GM06990 (cell line): Measurements from ENCODE around the gene TRIM29.

Experiments used
- DNase-seq: peaks from one replicate; pipeline ENCODE4 v3.0.0-alpha.2; 2011; ENCODE audit not compliant: insufficient read length; ENCODE audit errors: extremely low read depth
- H3K27me3 ChIP-seq: replicated peaks from 2 replicates; pipeline ENCODE4 v1.6.0; 2011; ENCODE audit warnings: low read length; ENCODE audit not compliant: control insufficient read depth, insufficient read depth
- H3K36me3 ChIP-seq: 2 replicates; pipeline ENCODE4 v1.5.1; 2011; ENCODE audit warnings: low read length; ENCODE audit not compliant: control insufficient read depth, insufficient read depth
- H3K4me3 ChIP-seq: replicated peaks from 2 replicates; pipeline ENCODE4 v1.5.1; 2011; ENCODE audit warnings: low read depth, mild to moderate bottlenecking, control low read depth, low read length
- TF ChIP-seq, protein P1 (sequence below): IDR thresholded peaks from 2 replicates; pipeline ENCODE4 v1.5.1; 2011; ENCODE audit warnings: low read length, control low read depth, mild to moderate bottlenecking, inconsistent platforms; ENCODE audit not compliant: insufficient read depth, poor library complexity, severe bottlenecking

Gene TRIM29

DNA sequence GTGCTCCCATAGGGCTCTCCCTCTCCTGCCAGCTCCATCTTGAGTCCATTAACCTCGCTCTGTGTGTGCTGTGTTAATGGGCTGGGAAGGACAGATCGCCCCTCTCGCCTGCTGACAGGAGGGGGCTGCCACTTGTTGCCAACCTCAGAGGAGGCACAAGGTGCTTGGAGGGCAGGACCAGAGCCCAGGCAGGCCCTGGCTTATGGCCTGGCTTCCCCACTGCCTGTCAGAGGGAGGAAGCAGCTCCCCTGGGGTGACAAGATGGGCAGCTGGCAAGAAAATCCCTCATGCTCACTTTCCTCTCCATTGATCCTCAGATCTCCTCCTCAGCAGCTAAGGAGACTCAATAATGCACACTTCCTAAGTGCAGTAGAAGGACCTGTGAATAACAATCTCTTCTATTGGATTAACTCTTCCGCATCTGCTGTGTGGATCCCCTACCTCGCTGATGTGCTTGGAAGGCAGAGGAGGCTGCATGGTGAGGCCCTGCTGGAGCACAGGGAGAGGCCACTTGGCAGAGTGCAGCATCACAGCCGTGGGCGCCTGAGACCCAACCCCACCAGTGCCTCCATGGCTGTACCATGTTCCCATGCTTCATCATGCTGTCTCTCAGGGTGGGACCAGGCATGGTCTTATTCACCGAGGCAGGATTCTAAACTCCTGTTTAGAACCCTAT, 70.3 kb downstream of the TRIM29 start:
- Histone ChIP-seq H3K36me3 (no peaks in the 10 kb centered on the region), H3K27me3 (no peaks in the 10 kb centered on the region; the same call in 1 of the 2 replicates), H3K4me3 (no peak overlapping the region)
- TF ChIP-seq, protein P1, sequence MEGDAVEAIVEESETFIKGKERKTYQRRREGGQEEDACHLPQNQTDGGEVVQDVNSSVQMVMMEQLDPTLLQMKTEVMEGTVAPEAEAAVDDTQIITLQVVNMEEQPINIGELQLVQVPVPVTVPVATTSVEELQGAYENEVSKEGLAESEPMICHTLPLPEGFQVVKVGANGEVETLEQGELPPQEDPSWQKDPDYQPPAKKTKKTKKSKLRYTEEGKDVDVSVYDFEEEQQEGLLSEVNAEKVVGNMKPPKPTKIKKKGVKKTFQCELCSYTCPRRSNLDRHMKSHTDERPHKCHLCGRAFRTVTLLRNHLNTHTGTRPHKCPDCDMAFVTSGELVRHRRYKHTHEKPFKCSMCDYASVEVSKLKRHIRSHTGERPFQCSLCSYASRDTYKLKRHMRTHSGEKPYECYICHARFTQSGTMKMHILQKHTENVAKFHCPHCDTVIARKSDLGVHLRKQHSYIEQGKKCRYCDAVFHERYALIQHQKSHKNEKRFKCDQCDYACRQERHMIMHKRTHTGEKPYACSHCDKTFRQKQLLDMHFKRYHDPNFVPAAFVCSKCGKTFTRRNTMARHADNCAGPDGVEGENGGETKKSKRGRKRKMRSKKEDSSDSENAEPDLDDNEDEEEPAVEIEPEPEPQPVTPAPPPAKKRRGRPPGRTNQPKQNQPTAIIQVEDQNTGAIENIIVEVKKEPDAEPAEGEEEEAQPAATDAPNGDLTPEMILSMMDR, result no peak
- no peak for DNase-seq

- H3K36me3 ChIP-seq, result no peaks in the 10 kb centered on the region
- no peaks in the 10 kb centered on the region; the same call in 1 of the 2 replicates for H3K27me3 ChIP-seq
- TF ChIP-seq, protein P1, result no peak
- no peak overlapping the region for H3K4me3 ChIP-seq
- DNase-seq, result no peak
These were observed 71.0 kb downstream of the TRIM29 start for GRCh38 chr11:120066738-120067437.

- TF ChIP-seq, protein P1, result no peak
- no peaks in the 10 kb centered on the region for H3K36me3 ChIP-seq
- no peak overlapping the region for H3K4me3 ChIP-seq
- no peak for DNase-seq
- H3K27me3 ChIP-seq, result no peaks in the 10 kb centered on the region; the same call in 1 of the 2 replicates
These were observed 72.0 kb downstream of the TRIM29 start for GRCh38 chr11:120065876-120066275.

DNA sequence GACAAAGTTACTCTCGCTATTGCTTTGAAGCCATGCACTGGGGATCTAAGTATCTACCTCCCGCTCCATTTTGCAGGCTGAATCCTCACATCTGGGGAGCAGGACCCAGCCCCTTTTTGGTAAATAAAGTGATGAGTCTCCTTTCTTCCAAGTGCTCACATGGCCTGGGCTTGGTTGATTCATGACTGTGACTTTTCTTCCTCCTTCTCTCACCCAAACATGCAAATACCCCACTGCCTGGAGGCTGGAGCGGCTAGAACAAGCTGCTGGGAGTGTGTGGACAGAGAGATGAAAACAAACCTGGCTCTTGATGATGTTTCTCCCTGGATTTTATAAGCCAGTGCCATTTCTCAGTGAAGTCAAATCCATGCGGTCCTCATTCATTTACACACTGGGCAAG, 72.7 kb downstream of the TRIM29 start:
- no peak for DNase-seq
- TF ChIP-seq, protein P1, result no peak
- no peak overlapping the region for H3K4me3 ChIP-seq
- no peaks in the 10 kb centered on the region; the same call in 1 of the 2 replicates for H3K27me3 ChIP-seq
- H3K36me3 ChIP-seq, result no peaks in the 10 kb centered on the region

DNA sequence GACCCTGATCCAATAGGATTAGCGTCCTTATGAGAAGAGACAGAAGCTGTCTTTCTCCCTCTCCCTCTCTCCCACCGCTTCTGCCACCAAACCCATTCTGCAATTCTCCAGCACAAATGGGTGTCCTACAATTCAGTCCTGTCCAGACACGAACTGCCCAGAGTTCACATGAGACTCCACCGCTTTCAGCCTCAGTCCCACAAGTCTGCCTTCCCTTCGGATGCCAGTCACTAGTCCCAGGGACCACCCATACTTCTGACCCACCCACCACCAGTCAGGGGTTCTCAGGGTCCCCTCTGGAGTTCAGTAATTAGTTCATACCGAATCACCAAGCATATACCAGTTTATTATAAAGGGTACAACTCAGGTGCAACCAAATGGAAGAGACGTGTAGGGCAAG, 73.6 kb downstream of the TRIM29 start:
- Histone ChIP-seq H3K36me3 (no peaks in the 10 kb centered on the region), H3K27me3 (no peaks in the 10 kb centered on the region; the same call in 1 of the 2 replicates), H3K4me3 (no peak overlapping the region)
- TF ChIP-seq, protein P1, result no peak
- no peak for DNase-seq
